PC-3 (cell line): ENCODE data around the gene EDN3. TPM values are rescaled to one million over a fixed set of nuclear protein-coding genes. Genes with fewer than 3 reads are reported as not detected.

Experiments
- ATAC-seq: fragments of 200-7000 bp; cut with Tn5 transposase; 2 replicates; pipeline ENCODE4 v1.9.1; 2020; ENCODE audit warnings: mild to moderate bottlenecking, moderate library complexity
- BruUV-seq: library from RNA; stranded (reverse); fragments of 400-500 nt; replicated peaks from 2 replicates; lab custom pipeline; 2021; lab: Mats Ljungman, UMichigan
- CTCF ChIA-PET: fragments of 300-600 bp; sonication (Branson Sonifier 250); formaldehyde crosslinking; loops from one replicate; lab custom pipeline; 2022; ENCODE audit warnings: antibody characterized with exemption; lab: Charles Lee
- POLR2A ChIA-PET: fragments of 300-600 bp; sonication (Branson Sonifier 250); formaldehyde crosslinking; loops from one replicate; lab custom pipeline; 2022; ENCODE audit warnings: antibody characterized with exemption; ENCODE audit not compliant: unreplicated experiment; lab: Charles Lee
- DNase-seq: peaks from one replicate; pipeline ENCODE4 v3.0.0-alpha.2; 2015
- H2AFZ ChIP-seq: fragments of 300-600 bp; sonication (generic); 2 replicates; pipeline ENCODE4 v1.6.0; 2016; ENCODE audit warnings: antibody characterized with exemption, low read length
- H3F3A ChIP-seq: fragments of 300-600 bp; sonication (generic); one replicate; pipeline ENCODE4 v1.6.0; 2017; ENCODE audit warnings: antibody characterized with exemption, low read length, control low read depth, mild to moderate bottlenecking; ENCODE audit not compliant: unreplicated experiment
- H3K27ac ChIP-seq: fragments of 300-600 bp; sonication (generic); 2 replicates; pipeline ENCODE4 v1.5.1; 2016; ENCODE audit warnings: mild to moderate bottlenecking, low read length
- H3K27me3 ChIP-seq: fragments of 300-600 bp; sonication (generic); 2 replicates; pipeline ENCODE4 v1.6.1; 2016; ENCODE audit warnings: low read length, mixed read lengths
- H3K36me3 ChIP-seq: fragments of 300-600 bp; sonication (generic); 2 replicates; pipeline ENCODE4 v1.6.1; 2016; ENCODE audit warnings: low read depth, mixed run types, low read length, mixed read lengths
- H3K4me1 ChIP-seq: fragments of 300-600 bp; sonication (generic); 2 replicates; pipeline ENCODE4 v1.5.1; 2016; ENCODE audit warnings: low read length; ENCODE audit not compliant: insufficient read depth
- H3K4me2 ChIP-seq: fragments of 300-600 bp; sonication (generic); 2 replicates; pipeline ENCODE4 v1.6.0; 2016; ENCODE audit warnings: low read length
- H3K4me3 ChIP-seq: fragments of 300-600 bp; sonication (generic); 2 replicates; pipeline ENCODE4 v1.5.1; 2016; ENCODE audit warnings: mild to moderate bottlenecking, low read length, mixed read lengths
- H3K79me2 ChIP-seq: fragments of 300-600 bp; sonication (generic); 2 replicates; pipeline ENCODE4 v1.6.1; 2017; ENCODE audit warnings: low read length, mixed read lengths
- H3K9ac ChIP-seq: fragments of 300-600 bp; sonication (generic); 2 replicates; pipeline ENCODE4 v1.6.0; 2016; ENCODE audit warnings: mild to moderate bottlenecking, low read length
- H3K9me2 ChIP-seq: fragments of 300-600 bp; sonication (generic); replicated peaks from 2 replicates; pipeline ENCODE4 v1.6.1; 2016; ENCODE audit warnings: mixed run types, low read length, mixed read lengths
- H3K9me3 ChIP-seq: fragments of 300-600 bp; sonication (generic); 2 replicates; pipeline ENCODE4 v1.6.1; 2016; ENCODE audit warnings: low read length, mixed read lengths
- H4K20me1 ChIP-seq: fragments of 300-600 bp; sonication (generic); 2 replicates; pipeline ENCODE4 v1.6.1; 2016; ENCODE audit warnings: low read length, mixed read lengths
- CTCF ChIP-seq: fragments of 300-600 bp; sonication (generic); conservative IDR thresholded peaks from 2 replicates; pipeline ENCODE4 v1.5.1; 2017; ENCODE audit warnings: antibody characterized with exemption, low read depth, mild to moderate bottlenecking, low read length
- EZH2 ChIP-seq: fragments of 300-600 bp; sonication (generic); IDR thresholded peaks from one replicate; pipeline ENCODE4 v1.6.1; 2017; ENCODE audit warnings: antibody characterized with exemption, mild to moderate bottlenecking, low read length; ENCODE audit not compliant: unreplicated experiment
- EZH2phosphoT487 ChIP-seq: fragments of 300-600 bp; sonication (generic); IDR thresholded peaks from 2 replicates; pipeline ENCODE4 v1.6.1; 2018; ENCODE audit warnings: mild to moderate bottlenecking, antibody characterized with exemption, low read length, borderline replicate concordance
- intact Hi-C: fragments of 100-400 bp; cut with micrococcal nuclease; formaldehyde crosslinking; loops from 2 replicates; pipeline ENCODE4 v1.9.0; 2023
- total RNA-seq: library from RNA; depleted of rRNA; stranded (reverse); fragments of >200 nt; gene quantifications from 2 replicates; pipeline ENCODE4 v1.2.3, GENCODE V29; 2014

EDN3 gene
- total RNA-seq, 1 experiment from 2014 or later = not detected

- H3K4me2 ChIP-seq = no peak overlapping the region
- no peak for TF ChIP-seq EZH2phosphoT487
- no peak for TF ChIP-seq CTCF
- no peak for TF ChIP-seq EZH2
- intact Hi-C loops = no loop called here
- H4K20me1 ChIP-seq = no peaks in the 10 kb centered on the region
- H3K9ac ChIP-seq = no peak overlapping the region
- no peaks in the 10 kb centered on the region for H3K9me2 ChIP-seq
- no peaks in the 10 kb centered on the region for H3K79me2 ChIP-seq
- no peaks in the 10 kb centered on the region for H3F3A ChIP-seq
- H3K27me3 ChIP-seq = peaks cover 81% of the 10 kb centered on the region
- ChIA-PET POLR2A (no interaction called here), CTCF (no interaction called here)
- H2AFZ ChIP-seq = no peak overlapping the region
- ATAC-seq (no peak), DNase-seq (no peak)
- no peak overlapping the region for H3K4me3 ChIP-seq
- no TSS peak for BruUV-seq
- H3K4me1 ChIP-seq = no peaks in the 10 kb centered on the region
- no peaks in the 10 kb centered on the region for H3K9me3 ChIP-seq
- no peaks in the 10 kb centered on the region for H3K36me3 ChIP-seq
- H3K27ac ChIP-seq = no peak overlapping the region
Observed at GRCh38 chr20:59333951-59334350, 33.5 kb downstream of the EDN3 start.

- no peak overlapping the region for H3K9ac ChIP-seq
- intact Hi-C loops = no loop called here
- H3F3A ChIP-seq = no peaks in the 10 kb centered on the region
- no peaks in the 10 kb centered on the region for H4K20me1 ChIP-seq
- POLR2A ChIA-PET = no interaction called here
- H3K4me1 ChIP-seq = no peaks in the 10 kb centered on the region
- TF ChIP-seq EZH2 (no peak), EZH2phosphoT487 (no peak), CTCF (no peak)
- CTCF ChIA-PET = no interaction called here
- no peaks in the 10 kb centered on the region for H3K36me3 ChIP-seq
- H3K4me2 ChIP-seq = no peak overlapping the region
- no peak overlapping the region for H2AFZ ChIP-seq
- no peak overlapping the region for H3K27ac ChIP-seq
- H3K27me3 ChIP-seq = peaks cover 74% of the 10 kb centered on the region
- H3K4me3 ChIP-seq = no peak overlapping the region
- DNase-seq (no peak), ATAC-seq (no peak)
- H3K9me3 ChIP-seq = no peaks in the 10 kb centered on the region
- no peaks in the 10 kb centered on the region for H3K79me2 ChIP-seq
- BruUV-seq = no TSS peak
- H3K9me2 ChIP-seq = no peaks in the 10 kb centered on the region
Observed at GRCh38 chr20:59334651-59335300, 34.4 kb downstream of the EDN3 start.

GRCh38 chr20:59335377-59335776, 35.0 kb downstream of the EDN3 start:
- H3K9me3 ChIP-seq = no peaks in the 10 kb centered on the region
- H3K9ac ChIP-seq = no peak overlapping the region
- no TSS peak for BruUV-seq
- no peak for ATAC-seq
- H4K20me1 ChIP-seq = no peaks in the 10 kb centered on the region
- CTCF ChIA-PET = no interaction called here
- POLR2A ChIA-PET = no interaction called here
- H3F3A ChIP-seq = no peaks in the 10 kb centered on the region
- H3K4me3 ChIP-seq = no peak overlapping the region
- no peak for TF ChIP-seq CTCF
- no peak for DNase-seq
- no peaks in the 10 kb centered on the region for H3K79me2 ChIP-seq
- no peak overlapping the region for H3K4me2 ChIP-seq
- peaks cover 76% of the 10 kb centered on the region for H3K27me3 ChIP-seq
- no peaks in the 10 kb centered on the region for H3K4me1 ChIP-seq
- no peaks in the 10 kb centered on the region for H3K9me2 ChIP-seq
- H3K27ac ChIP-seq = no peak overlapping the region
- no peak overlapping the region for H2AFZ ChIP-seq
- intact Hi-C loops = no loop called here
- H3K36me3 ChIP-seq = no peaks in the 10 kb centered on the region
